Astrocyte (in vitro differentiated cells and primary cell): ENCODE results near the gene CTRB2. TPM values are rescaled to one million over a fixed set of nuclear protein-coding genes. Genes with fewer than 3 reads are reported as not detected.
A peak's percentile ranks its signal among the peaks of the same experiment; 100 is the strongest.
"Not testable (repeated sequence)": the region's sequence is repeated elsewhere in the genome, so short reads cannot be mapped to it uniquely, and the experiment has no call there.

ENCODE experiments used
- DNase-seq: peaks from one replicate; pipeline ENCODE4 v3.0.0-alpha.2; 2010; ENCODE audit warnings: low read depth
- FAIRE-seq: peaks from 2 replicates; lab custom pipeline; 2011; peaks lifted over from hg19 to GRCh38; lab: Jason Lieb, UNC
- H2AFZ ChIP-seq: 2 replicates; pipeline ENCODE4 v1.6.0; 2012; ENCODE audit warnings: low read depth, low read length, inconsistent platforms
- H3K27ac ChIP-seq: 2 replicates; pipeline ENCODE4 v1.5.1; 2011; ENCODE audit warnings: low read depth, low read length, inconsistent platforms
- H3K27me3 ChIP-seq: 2 replicates; pipeline ENCODE4 v1.6.0; 2011; ENCODE audit warnings: low read length, inconsistent platforms; ENCODE audit not compliant: insufficient read depth
- H3K36me3 ChIP-seq: 2 replicates; pipeline ENCODE4 v1.5.1; 2011; ENCODE audit warnings: low read length, inconsistent platforms; ENCODE audit not compliant: insufficient read depth
- H3K4me1 ChIP-seq: 2 replicates; pipeline ENCODE4 v1.5.1; 2011; ENCODE audit warnings: low read length, inconsistent platforms; ENCODE audit not compliant: insufficient read depth
- H3K4me2 ChIP-seq: 2 replicates; pipeline ENCODE4 v1.6.0; 2012; ENCODE audit warnings: low read length, inconsistent platforms
- H3K4me3 ChIP-seq: 2 replicates; pipeline ENCODE4 v1.5.1; 2011; ENCODE audit warnings: low read depth, mild to moderate bottlenecking, low read length, inconsistent platforms; ENCODE audit not compliant: insufficient read depth
- H3K79me2 ChIP-seq: 2 replicates; pipeline ENCODE4 v1.6.0; 2012; ENCODE audit warnings: mild to moderate bottlenecking, low read length, inconsistent platforms; ENCODE audit not compliant: insufficient read depth
- H3K9ac ChIP-seq: 2 replicates; pipeline ENCODE4 v1.6.0; 2012; ENCODE audit warnings: mild to moderate bottlenecking, low read length, inconsistent platforms
- H3K9me3 ChIP-seq: 2 replicates; pipeline ENCODE4 v1.5.1; 2012; ENCODE audit warnings: low read depth, mild to moderate bottlenecking, low read length, inconsistent platforms; ENCODE audit not compliant: insufficient read depth
- H4K20me1 ChIP-seq: 2 replicates; pipeline ENCODE4 v1.6.0; 2012; ENCODE audit warnings: low read length, inconsistent platforms; ENCODE audit not compliant: insufficient read depth
- H3K27ac Mint-ChIP-seq: one replicate; pipeline ENCODE4 v1.8.0; 2021; ENCODE audit warnings: mild to moderate bottlenecking, mixed read lengths; ENCODE audit not compliant: unreplicated experiment
- H3K27me3 Mint-ChIP-seq: one replicate; pipeline ENCODE4 v1.8.0; 2021; ENCODE audit warnings: low read depth, mixed read lengths; ENCODE audit not compliant: unreplicated experiment
- H3K36me3 Mint-ChIP-seq: one replicate; pipeline ENCODE4 v1.8.0; 2021; ENCODE audit warnings: low read depth, mixed read lengths; ENCODE audit not compliant: unreplicated experiment
- H3K4me1 Mint-ChIP-seq: one replicate; pipeline ENCODE4 v1.8.0; 2021; ENCODE audit warnings: low read depth, mixed read lengths; ENCODE audit not compliant: unreplicated experiment
- H3K4me3 Mint-ChIP-seq: one replicate; pipeline ENCODE4 v1.8.0; 2021; ENCODE audit warnings: mild to moderate bottlenecking, moderate library complexity, mixed read lengths; ENCODE audit not compliant: unreplicated experiment
- H3K9me3 Mint-ChIP-seq: one replicate; pipeline ENCODE4 v1.8.0; 2021; ENCODE audit warnings: mild to moderate bottlenecking, mixed read lengths; ENCODE audit not compliant: unreplicated experiment
- CTCF ChIP-seq: IDR thresholded peaks from 2 replicates; pipeline ENCODE4 v1.5.1; 2011; ENCODE audit warnings: low read depth, mild to moderate bottlenecking, inconsistent platforms, low read length, moderate library complexity; ENCODE audit not compliant: insufficient read depth
- EZH2 ChIP-seq: IDR thresholded peaks from 2 replicates; pipeline ENCODE4 v1.6.1; 2012; ENCODE audit warnings: mild to moderate bottlenecking, low read length, inconsistent platforms; ENCODE audit not compliant: insufficient read depth
- total RNA-seq: library from RNA; stranded (reverse); gene quantifications from 2 replicates; pipeline ENCODE4 v1.2.1, GENCODE V29; 2021

The CTRB2 gene
- total RNA-seq, 1 donor from 2014 or later = 0.43 TPM

- H3K4me1 Mint-ChIP-seq = peaks cover 2% of the 10 kb centered on the region
- DNase-seq (no peak), FAIRE-seq (no peak)
- no peak overlapping the region for H3K4me2 ChIP-seq
- H3K27ac Mint-ChIP-seq = peak overlapping the region; percentile 27
- H3K9me3 ChIP-seq = no peaks in the 10 kb centered on the region
- H3K79me2 ChIP-seq = no peaks in the 10 kb centered on the region
- no peaks in the 10 kb centered on the region for H3K36me3 Mint-ChIP-seq
- peaks cover 3% of the 10 kb centered on the region for H3K4me1 ChIP-seq
- H3K27ac ChIP-seq = no peak overlapping the region
- H3K4me3 Mint-ChIP-seq = no peak overlapping the region
- peaks cover 12% of the 10 kb centered on the region for H3K27me3 Mint-ChIP-seq
- no peak overlapping the region for H3K4me3 ChIP-seq
- no peaks in the 10 kb centered on the region for H3K9me3 Mint-ChIP-seq
- no peaks in the 10 kb centered on the region for H3K36me3 ChIP-seq
- no peak for TF ChIP-seq EZH2
- no peak for TF ChIP-seq CTCF
- no peaks in the 10 kb centered on the region for H3K27me3 ChIP-seq
- no peak overlapping the region for H3K9ac ChIP-seq
- no peak overlapping the region for H2AFZ ChIP-seq
- no peaks in the 10 kb centered on the region for H4K20me1 ChIP-seq
These were observed 2.0 kb upstream of the CTRB2 start for GRCh38 chr16:75208861-75209505.

- Mint-ChIP-seq H3K4me3 (no peak overlapping the region), H3K27me3 (peaks cover 13% of the 10 kb centered on the region), H3K4me1 (peaks cover 2% of the 10 kb centered on the region), H3K9me3 (no peaks in the 10 kb centered on the region), H3K36me3 (no peaks in the 10 kb centered on the region), H3K27ac (no peak overlapping the region)
- H4K20me1 ChIP-seq = no peaks in the 10 kb centered on the region
- no peak overlapping the region for H3K27ac ChIP-seq
- H3K9ac ChIP-seq = no peak overlapping the region
- H3K27me3 ChIP-seq = no peaks in the 10 kb centered on the region
- H3K79me2 ChIP-seq = no peaks in the 10 kb centered on the region
- H3K4me1 ChIP-seq = peaks cover 3% of the 10 kb centered on the region
- no peaks in the 10 kb centered on the region for H3K36me3 ChIP-seq
- H3K9me3 ChIP-seq = no peaks in the 10 kb centered on the region
- TF ChIP-seq EZH2 (no peak), CTCF (no peak)
- FAIRE-seq (no peak), DNase-seq (no peak)
- H3K4me3 ChIP-seq = no peak overlapping the region
- no peak overlapping the region for H2AFZ ChIP-seq
- no peak overlapping the region for H3K4me2 ChIP-seq
These were observed 1.4 kb upstream of the CTRB2 start for GRCh38 chr16:75208242-75208825.

- no peak overlapping the region for H3K4me3 ChIP-seq
- H3K4me2 ChIP-seq = no peak overlapping the region
- Mint-ChIP-seq H3K9me3 (no peaks in the 10 kb centered on the region), H3K36me3 (no peaks in the 10 kb centered on the region), H3K27me3 (peaks cover 13% of the 10 kb centered on the region), H3K27ac (no peak overlapping the region), H3K4me3 (no peak overlapping the region), H3K4me1 (peaks cover 2% of the 10 kb centered on the region)
- H3K27ac ChIP-seq = no peak overlapping the region
- H3K36me3 ChIP-seq = no peaks in the 10 kb centered on the region
- no peak for TF ChIP-seq CTCF
- no peak for TF ChIP-seq EZH2
- no peak for DNase-seq
- no peaks in the 10 kb centered on the region for H4K20me1 ChIP-seq
- no peak for FAIRE-seq
- no peaks in the 10 kb centered on the region for H3K9me3 ChIP-seq
- H3K27me3 ChIP-seq = no peaks in the 10 kb centered on the region
- H3K79me2 ChIP-seq = no peaks in the 10 kb centered on the region
- peaks cover 3% of the 10 kb centered on the region for H3K4me1 ChIP-seq
- H3K9ac ChIP-seq = no peak overlapping the region
- H2AFZ ChIP-seq = no peak overlapping the region
These were observed 870 bp upstream of the CTRB2 start for GRCh38 chr16:75207831-75208230.

- not testable (repeated sequence) for H3K27ac Mint-ChIP-seq, H3K9ac ChIP-seq, H2AFZ ChIP-seq, H4K20me1 ChIP-seq, DNase-seq, H3K4me1 Mint-ChIP-seq, H3K4me3 Mint-ChIP-seq, H3K27me3 ChIP-seq, H3K79me2 ChIP-seq, H3K4me1 ChIP-seq, H3K9me3 Mint-ChIP-seq, H3K4me3 ChIP-seq, FAIRE-seq, H3K27ac ChIP-seq, H3K4me2 ChIP-seq, H3K27me3 Mint-ChIP-seq, H3K36me3 Mint-ChIP-seq, H3K9me3 ChIP-seq, H3K36me3 ChIP-seq
These were observed 806 bp downstream of the CTRB2 start for GRCh38 chr16:75205961-75206748.
